AG04449 (cell line): ENCODE results near the gene FIGLA.
A peak's percentile ranks its signal among the peaks of the same experiment; 100 is the strongest.

Experiments
- CTCF ChIA-PET: fragments of 350-600 bp; formaldehyde crosslinking; extraction: SDS; loops from one replicate; lab custom pipeline; 2021; ENCODE audit warnings: antibody characterized with exemption; lab: Yijun Ruan, JAX
- POLR2A ChIA-PET: fragments of 400-600, 350-600 bp; formaldehyde crosslinking; extraction: SDS; loops from one replicate; lab custom pipeline; 2020; ENCODE audit warnings: antibody characterized with exemption, inconsistent platforms; lab: Yijun Ruan, JAX
- DNase-seq: peaks from one replicate; pipeline ENCODE4 v3.0.0-alpha.2; 2010; ENCODE audit warnings: low read depth, low spot score
- H3K4me3 ChIP-seq: 2 replicates; pipeline ENCODE4 v1.5.1; 2011; ENCODE audit warnings: low read depth, mild to moderate bottlenecking, control low read depth, low read length
- CTCF ChIP-seq: IDR thresholded peaks from one replicate; pipeline ENCODE4 v1.5.1; 2011; ENCODE audit warnings: mild to moderate bottlenecking, moderate library complexity, low read length, control low read depth, inconsistent platforms; ENCODE audit not compliant: insufficient read depth; ENCODE audit errors: missing control alignments

Gene FIGLA

GRCh38 chr2:70772486-70773155 is 17.8 kb downstream of the FIGLA start:
- ChIA-PET POLR2A (no interaction called here), CTCF (no interaction called here)
- H3K4me3 ChIP-seq, result no peak overlapping the region
- TF ChIP-seq CTCF, result no peak
- no peak for DNase-seq

GRCh38 chr2:70771446-70771845 is 19.0 kb downstream of the FIGLA start:
- H3K4me3 ChIP-seq, result no peak overlapping the region
- ChIA-PET CTCF (no interaction called here), POLR2A (no interaction called here)
- TF ChIP-seq CTCF, result no peak
- DNase-seq, result no peak

GRCh38 chr2:70769450-70769849 is 21.0 kb downstream of the FIGLA start:
- no peak for DNase-seq
- no peak for TF ChIP-seq CTCF
- H3K4me3 ChIP-seq, result no peak overlapping the region
- ChIA-PET CTCF (interaction anchor here (0.9 kb wide), 1 partner anchor 11 kb away, joined by 3 read pairs; no protein-coding TSS in a partner anchor), POLR2A (no interaction called here)

- POLR2A ChIA-PET, result no interaction called here
Observed at GRCh38 chr2:70768590-70769085, 21.8 kb downstream of the FIGLA start.

GRCh38 chr2:70767699-70768589 is 22.5 kb downstream of the FIGLA start, which contains the start of gene ADD2:
ADD2 (minus strand) TSS chr2:70768200; CDS start chr2:70706408, 61,792 bp downstream.
- no peak for DNase-seq
- ChIA-PET POLR2A (no interaction called here), CTCF (interaction anchor here (0.8 to 1.0 kb wide), 2 partner anchors 20 to 55 kb away, joined by 3 read pairs; no protein-coding TSS in a partner anchor)
- H3K4me3 ChIP-seq, result peak within 1 kb of the TSS; percentile 32
- TF ChIP-seq CTCF, result no peak

More at GRCh38 chr2:70768590-70769085, 21.8 kb downstream of the FIGLA start:
- TF ChIP-seq CTCF, result no peak
- CTCF ChIA-PET, result interaction anchor here (1.0 kb wide), 1 partner anchor 55 kb away, joined by 3 read pairs; no protein-coding TSS in a partner anchor
- DNase-seq, result no peak
- H3K4me3 ChIP-seq, result no peak overlapping the region
